ENCODE results near the gene PSAP. TPM values are rescaled to one million over a fixed set of nuclear protein-coding genes. Genes with fewer than 3 reads are reported as not detected.
A peak's percentile ranks its signal among the peaks of the same experiment; 100 is the strongest.
"Not testable (repeated sequence)": the region's sequence is repeated elsewhere in the genome, so short reads cannot be mapped to it uniquely, and the experiment has no call there.

Gene PSAP
- 100 to 1,000 TPM; 323 to 822 (median 464) TPM for polyA plus RNA-seq

DNA sequence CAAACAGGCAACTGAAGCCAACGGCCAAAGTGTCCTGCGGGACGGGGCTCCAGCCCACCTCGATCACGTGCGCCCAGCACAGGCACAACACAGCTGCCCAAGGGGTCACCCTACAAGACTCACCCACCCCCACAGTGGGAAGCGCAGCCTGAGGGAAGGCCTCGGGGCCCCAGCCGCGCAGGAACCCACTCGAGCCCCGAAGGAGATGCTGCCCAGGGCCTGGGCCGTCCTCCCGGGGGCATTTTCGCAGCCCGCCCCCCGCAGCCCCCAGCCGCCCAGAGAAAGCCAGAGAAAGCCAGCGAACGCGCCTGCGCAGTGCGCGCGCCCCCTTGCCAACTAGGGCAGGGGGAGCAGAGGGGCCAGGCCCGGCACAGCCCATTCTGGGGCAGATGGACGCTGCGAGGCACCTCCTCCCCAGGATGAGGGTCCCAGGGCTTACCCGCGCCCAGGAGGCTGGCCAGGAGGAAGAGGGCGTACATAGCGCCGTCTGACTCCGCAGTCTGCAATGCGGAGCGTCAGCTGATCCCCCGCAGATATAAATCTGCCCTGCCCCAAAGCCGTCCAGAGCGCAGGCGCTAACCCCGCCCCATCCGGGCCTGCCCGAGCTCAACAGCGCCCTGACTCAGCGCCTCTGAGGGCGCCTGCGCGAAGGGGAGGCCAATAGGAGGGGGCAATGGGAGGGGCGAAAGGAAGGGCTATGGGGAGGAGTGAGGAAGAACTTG lies at the start of gene PSAP:
TSS of gene PSAP (minus strand) at position 509 of the 722 bp plus-strand sequence. CDS start at position 479, 30 bp downstream.
- 0% methylated on average over 42 to 49 of the region's 49 CpGs for WGBS, 3 donors
- H3K27ac ChIP-seq (ENCODE audit: low read depth, low read length): peak within 1 kb of the TSS; percentile 75

GRCh38 chr10:71900441-71901180 lies 49.6 kb upstream of the PSAP start:
- 91 to 96% (median 95%) methylated on average over 14 of the region's 14 CpGs for WGBS, 3 donors
- H3K27ac ChIP-seq (ENCODE audit: low read depth, low read length): no peak overlapping the region

GRCh38 chr10:71899665-71900412 lies 48.8 kb upstream of the PSAP start:
- no peak overlapping the region for H3K27ac ChIP-seq (ENCODE audit: low read depth, low read length)
- 78 to 83% (median 81%) methylated on average over 3 of the region's 3 CpGs for WGBS, 3 donors

DNA sequence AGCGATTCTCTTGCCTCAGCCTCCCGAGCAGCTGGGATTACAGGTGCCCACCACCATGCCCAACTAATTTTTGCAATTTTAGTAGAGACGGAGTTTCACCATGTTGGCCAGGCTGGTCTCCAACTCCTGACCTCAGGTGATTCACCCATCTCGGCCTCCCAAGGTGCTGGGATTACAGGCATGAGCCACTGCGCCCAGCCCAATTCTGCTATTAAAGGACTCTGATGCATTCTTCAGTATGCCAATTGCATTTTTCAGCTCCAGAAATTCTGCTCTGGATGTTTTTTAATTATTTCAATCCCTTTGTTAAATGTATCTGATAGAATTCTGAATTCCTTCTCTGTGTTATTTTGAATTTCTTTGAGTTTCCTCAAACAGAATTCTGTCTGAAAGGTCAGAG lies 47.3 kb upstream of the PSAP start:
- 91 to 99% (median 91%) methylated on average over 5 of the region's 5 CpGs for WGBS, 3 donors
- not testable (repeated sequence) for H3K27ac ChIP-seq (ENCODE audit: low read depth, low read length)

GRCh38 chr10:71893920-71894319 lies 42.9 kb upstream of the PSAP start:
- 60 to 63% (median 62%) methylated on average over 7 to 8 of the region's 8 CpGs for WGBS, 3 donors
- H3K27ac ChIP-seq (ENCODE audit: low read depth, low read length): no peak overlapping the region

- WGBS, 3 donors: 69 to 85% (median 82%) methylated on average over 12 of the region's 12 CpGs
Observed at GRCh38 chr10:71893258-71893815, 42.3 kb upstream of the PSAP start.

DNA sequence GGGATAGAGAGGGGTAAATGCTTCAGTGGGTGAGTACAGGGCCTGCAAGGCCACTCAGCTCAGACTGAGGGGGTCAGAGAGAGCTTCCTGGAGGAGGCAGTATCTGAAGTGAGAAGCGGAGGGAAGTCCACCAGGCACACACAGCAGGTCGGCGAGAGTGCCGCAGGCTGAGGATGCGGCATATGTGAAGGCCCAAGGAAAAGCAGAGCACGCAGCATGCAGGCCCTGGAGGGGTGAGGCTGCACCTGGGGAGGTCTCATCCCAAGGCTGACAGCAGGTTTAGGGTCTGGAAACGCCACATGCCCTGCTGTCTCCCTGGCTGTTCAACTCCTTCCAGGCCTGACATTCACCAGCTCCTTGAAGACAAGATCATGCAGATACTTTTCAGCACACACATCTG lies 40.4 kb upstream of the PSAP start:
- 70 to 90% (median 88%) methylated on average over 5 to 7 of the region's 7 CpGs for WGBS, 3 donors
- no peak overlapping the region for H3K27ac ChIP-seq (ENCODE audit: low read depth, low read length)

More at GRCh38 chr10:71893258-71893815, 42.3 kb upstream of the PSAP start:
- H3K27ac ChIP-seq (ENCODE audit: low read depth, low read length): no peak overlapping the region

- WGBS, 3 donors: 35 to 40% (median 37%) methylated on average over 9 of the region's 9 CpGs
- H3K27ac ChIP-seq (ENCODE audit: low read depth, low read length): peak overlapping the region; percentile 1
Observed at GRCh38 chr10:71889388-71889987, 38.4 kb upstream of the PSAP start.

DNA sequence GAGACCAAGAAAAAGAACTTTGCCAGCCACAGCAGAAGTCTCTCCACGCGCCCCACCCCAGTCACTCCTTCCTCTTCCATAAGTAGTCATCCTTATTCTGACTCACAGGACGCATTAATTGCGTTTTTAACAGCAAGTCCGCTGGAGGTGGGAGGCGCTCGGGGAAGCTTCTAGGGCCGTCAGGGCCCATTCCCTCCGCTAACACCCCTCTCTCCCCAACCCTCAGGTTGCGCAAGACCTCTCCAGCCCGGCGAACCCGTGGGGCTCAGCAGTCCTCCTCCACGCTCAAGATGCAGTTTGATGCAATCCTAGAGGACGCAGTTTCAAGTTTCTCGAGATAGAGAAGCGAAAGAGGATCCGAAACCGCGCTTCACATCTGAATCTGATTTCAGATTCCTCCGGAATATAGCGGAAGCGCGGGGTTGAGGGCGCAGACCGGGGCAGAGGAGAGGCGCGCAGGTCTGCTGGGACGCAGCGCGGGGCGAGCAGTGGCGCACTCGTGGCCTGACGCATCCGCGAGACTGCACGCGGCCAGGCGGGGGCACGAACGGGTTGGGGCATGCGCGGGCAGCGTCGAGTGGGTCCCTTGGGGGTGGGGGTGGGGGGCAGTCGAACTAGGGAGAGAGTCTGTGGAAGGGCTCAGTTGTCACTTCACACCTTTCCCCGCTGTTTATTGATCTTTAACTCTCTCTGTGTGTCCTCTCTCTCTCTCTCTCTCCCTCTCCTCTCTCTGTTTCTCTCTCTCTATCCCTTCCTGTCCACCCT lies 37.8 kb upstream of the PSAP start:
- H3K27ac ChIP-seq (ENCODE audit: low read depth, low read length): peak overlapping the region; percentile 1
- WGBS, 3 donors: 0 to 2% (median 2%) methylated on average over 40 to 48 of the region's 48 CpGs

GRCh38 chr10:71888248-71888622 lies 37.2 kb upstream of the PSAP start:
- H3K27ac ChIP-seq (ENCODE audit: low read depth, low read length): no peak overlapping the region
- 39 to 57% (median 47%) methylated on average over 8 of the region's 8 CpGs for WGBS, 3 donors

DNA sequence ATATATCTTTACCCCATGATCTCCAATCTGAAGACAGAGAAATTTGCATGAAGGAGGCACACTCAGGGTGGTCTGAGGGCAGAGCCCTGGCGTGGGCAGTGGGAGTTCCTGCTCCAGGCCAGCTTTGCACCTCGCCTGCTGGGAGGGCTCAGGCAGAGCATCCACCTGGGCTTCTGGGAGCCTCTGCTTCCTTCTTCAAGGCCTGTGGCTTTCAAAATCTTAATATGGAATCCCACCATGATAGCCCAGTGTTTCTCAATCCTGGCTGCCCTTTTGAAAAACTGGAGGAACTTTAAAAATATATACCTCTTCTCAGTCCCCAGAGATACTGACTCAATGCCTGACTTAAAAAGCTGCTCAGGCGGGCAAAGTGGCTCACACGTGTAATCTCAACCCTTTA lies 36.7 kb upstream of the PSAP start:
- no peak overlapping the region for H3K27ac ChIP-seq (ENCODE audit: low read depth, low read length)
- 70 to 75% (median 72%) methylated on average over 4 of the region's 4 CpGs for WGBS, 3 donors

DNA sequence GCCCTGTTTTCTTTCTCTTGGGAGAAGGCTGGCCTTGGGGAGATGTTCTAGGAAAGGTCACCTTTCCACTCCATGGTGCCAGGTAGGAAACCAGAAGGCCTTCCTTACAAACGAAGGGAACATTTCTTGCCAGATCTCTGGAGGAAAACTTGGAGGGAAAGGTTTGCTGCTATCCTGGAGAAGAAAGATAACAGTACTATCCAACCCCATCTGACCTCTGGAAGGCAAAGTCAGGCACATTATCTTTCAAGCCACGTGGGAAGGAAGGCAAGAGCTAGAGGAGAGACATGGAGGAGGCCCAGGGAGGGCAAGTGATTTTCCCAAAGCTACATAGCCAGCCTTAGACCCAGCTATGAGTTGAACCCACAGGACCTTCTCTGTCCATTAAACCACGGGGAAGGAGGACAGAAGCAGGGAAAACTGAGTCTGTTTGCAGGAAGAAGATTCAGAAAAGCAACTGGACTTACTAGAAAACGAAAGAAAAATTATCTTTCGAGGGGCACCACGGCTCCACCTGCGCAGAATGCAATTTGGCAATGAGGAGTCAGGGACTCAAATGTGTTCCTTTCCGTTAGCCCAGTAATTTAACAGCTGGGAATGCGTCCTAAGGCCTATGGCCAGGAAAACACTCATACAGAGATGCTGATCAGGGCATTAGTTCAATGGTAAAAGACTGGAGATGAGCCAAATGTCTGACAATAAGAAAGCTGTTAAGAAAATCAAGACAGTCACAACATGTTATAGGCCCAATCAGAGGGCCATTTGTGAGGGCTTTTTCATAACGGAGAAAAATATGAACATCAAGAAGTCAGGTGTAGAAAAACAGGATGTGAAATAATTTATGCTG lies 32.0 kb upstream of the PSAP start:
- WGBS, 3 donors: 56 to 67% (median 63%) methylated on average over 10 of the region's 10 CpGs

GRCh38 chr10:71881647-71882355 lies 30.8 kb upstream of the PSAP start:
- 85 to 92% (median 89%) methylated on average over 9 of the region's 9 CpGs for WGBS, 3 donors

More for the DNA sequence above, 32.0 kb upstream of the PSAP start:
- no peak overlapping the region for H3K27ac ChIP-seq (ENCODE audit: low read depth, low read length)

GRCh38 chr10:71881307-71881624 lies 30.2 kb upstream of the PSAP start:
- H3K27ac ChIP-seq (ENCODE audit: low read depth, low read length): not testable (repeated sequence)
- 86 to 98% (median 92%) methylated on average over 2 of the region's 2 CpGs for WGBS, 3 donors

More at GRCh38 chr10:71881647-71882355, 30.8 kb upstream of the PSAP start:
- H3K27ac ChIP-seq (ENCODE audit: low read depth, low read length): no peak overlapping the region

DNA sequence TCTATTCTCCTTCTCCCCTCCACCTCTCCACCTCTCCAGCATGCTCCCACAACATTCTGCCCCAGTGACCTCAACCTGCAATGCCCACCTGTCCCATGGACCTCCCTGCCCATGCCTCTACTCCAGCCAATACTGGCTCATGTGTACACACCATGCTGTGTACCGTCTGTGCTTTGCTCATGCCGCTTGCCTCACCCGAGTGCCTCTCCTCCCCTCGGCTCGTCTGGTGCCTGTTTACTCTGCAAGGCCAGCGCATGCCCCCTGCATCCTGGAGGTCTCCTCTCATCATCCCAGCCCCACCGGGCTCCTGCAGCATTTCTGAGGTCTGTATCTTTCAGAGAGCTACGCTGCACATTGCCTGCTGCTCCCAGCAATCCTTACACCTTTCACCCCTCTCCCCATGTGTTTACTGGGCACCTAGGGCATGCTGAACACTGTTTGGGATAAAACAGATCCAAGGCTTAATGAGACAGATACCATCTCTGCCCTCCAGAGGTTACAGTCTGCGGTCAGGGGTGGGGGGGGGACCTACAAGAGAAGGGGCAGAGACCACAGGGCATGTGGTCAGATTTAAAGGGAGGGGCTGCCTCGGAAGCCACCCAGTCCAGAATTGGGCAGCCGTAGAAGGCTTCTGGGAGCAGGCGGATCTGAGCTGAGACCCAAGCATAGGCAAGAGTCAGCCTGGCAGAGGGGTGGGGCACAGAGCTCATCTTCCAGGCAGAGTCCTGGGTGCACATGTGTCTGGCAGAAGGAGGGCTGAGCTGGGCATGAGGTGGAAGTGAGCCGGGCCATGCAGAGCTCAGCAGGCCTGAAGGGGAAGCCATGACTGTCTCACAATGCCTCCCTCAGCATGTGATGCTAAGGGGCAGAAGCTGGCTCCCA lies 29.6 kb upstream of the PSAP start:
- whole genome bisulfite sequencing, 3 donors: 62 to 82% (median 78%) methylated on average over 13 of the region's 13 CpGs

More for the DNA sequence above, 29.6 kb upstream of the PSAP start:
- no peak overlapping the region for H3K27ac ChIP-seq (ENCODE audit: low read depth, low read length)

Data from adipose tissue (tissue), 3 donors.